Measurements from ENCODE around the gene LDHD. TPM values are rescaled to one million over a fixed set of nuclear protein-coding genes. Genes with fewer than 3 reads are reported as not detected.
A peak's percentile ranks its signal among the peaks of the same experiment; 100 is the strongest.

The LDHD gene
- total RNA-seq, 1 donor from 2014 or later: 1.2 TPM

DNA sequence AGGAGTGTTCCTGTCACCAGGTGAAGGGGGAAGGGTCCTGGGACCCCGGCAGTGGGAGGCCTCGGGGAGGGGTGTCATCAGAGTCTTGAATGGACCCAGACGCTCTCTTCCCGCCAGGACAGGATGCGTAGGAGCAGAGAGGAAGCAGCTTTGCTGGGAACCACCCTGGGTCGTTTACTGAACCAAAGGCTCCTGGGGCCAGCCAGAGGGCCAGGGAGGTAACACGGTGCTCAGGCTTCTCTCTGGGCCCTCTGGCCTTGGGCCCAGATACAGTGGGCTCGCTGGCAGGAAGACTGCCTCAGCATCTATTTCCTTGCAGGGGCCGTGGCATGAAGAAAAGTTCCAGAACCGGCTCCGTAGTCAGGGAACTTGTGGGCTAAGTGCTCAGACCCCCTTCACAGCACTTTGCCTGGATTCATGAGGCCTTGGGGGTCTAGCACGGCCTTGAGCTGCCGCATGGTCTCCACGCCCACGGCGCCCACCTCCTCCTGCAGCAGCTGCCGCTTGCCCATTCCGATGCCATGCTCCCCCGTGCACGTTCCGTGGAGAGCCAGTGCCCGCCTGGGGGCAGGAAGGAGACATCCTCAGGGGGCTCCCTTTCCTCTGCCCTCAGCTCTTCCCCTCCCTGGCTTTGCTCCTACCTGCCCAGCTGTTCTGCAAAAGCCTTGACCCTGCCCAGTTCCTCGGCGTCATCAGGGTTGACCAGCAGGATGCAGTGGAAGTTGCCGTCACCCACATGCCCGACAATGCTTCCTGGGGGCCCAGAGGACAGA, 4.4 kb downstream of the LDHD start:
- peaks cover 5% of the 10 kb centered on the region for H3K36me3 Mint-ChIP-seq (ENCODE audit: unreplicated experiment)
- no peaks in the 10 kb centered on the region for H3K9me3 Mint-ChIP-seq (ENCODE audit: unreplicated experiment)
- H3K4me1 Mint-ChIP-seq (ENCODE audit: unreplicated experiment): peaks cover 46% of the 10 kb centered on the region
- no peak overlapping the region for H3K4me3 Mint-ChIP-seq (ENCODE audit: unreplicated experiment)
- no peak overlapping the region for H3K27ac Mint-ChIP-seq (ENCODE audit: unreplicated experiment)
- H3K27me3 Mint-ChIP-seq (ENCODE audit: unreplicated experiment): no peaks in the 10 kb centered on the region
- TF ChIP-seq, protein P1, sequence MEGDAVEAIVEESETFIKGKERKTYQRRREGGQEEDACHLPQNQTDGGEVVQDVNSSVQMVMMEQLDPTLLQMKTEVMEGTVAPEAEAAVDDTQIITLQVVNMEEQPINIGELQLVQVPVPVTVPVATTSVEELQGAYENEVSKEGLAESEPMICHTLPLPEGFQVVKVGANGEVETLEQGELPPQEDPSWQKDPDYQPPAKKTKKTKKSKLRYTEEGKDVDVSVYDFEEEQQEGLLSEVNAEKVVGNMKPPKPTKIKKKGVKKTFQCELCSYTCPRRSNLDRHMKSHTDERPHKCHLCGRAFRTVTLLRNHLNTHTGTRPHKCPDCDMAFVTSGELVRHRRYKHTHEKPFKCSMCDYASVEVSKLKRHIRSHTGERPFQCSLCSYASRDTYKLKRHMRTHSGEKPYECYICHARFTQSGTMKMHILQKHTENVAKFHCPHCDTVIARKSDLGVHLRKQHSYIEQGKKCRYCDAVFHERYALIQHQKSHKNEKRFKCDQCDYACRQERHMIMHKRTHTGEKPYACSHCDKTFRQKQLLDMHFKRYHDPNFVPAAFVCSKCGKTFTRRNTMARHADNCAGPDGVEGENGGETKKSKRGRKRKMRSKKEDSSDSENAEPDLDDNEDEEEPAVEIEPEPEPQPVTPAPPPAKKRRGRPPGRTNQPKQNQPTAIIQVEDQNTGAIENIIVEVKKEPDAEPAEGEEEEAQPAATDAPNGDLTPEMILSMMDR (IDR thresholded peaks at IDR 0.05): no peak
- DNase-seq (ENCODE audit: extremely low spot score, unreplicated experiment): no peak

DNA sequence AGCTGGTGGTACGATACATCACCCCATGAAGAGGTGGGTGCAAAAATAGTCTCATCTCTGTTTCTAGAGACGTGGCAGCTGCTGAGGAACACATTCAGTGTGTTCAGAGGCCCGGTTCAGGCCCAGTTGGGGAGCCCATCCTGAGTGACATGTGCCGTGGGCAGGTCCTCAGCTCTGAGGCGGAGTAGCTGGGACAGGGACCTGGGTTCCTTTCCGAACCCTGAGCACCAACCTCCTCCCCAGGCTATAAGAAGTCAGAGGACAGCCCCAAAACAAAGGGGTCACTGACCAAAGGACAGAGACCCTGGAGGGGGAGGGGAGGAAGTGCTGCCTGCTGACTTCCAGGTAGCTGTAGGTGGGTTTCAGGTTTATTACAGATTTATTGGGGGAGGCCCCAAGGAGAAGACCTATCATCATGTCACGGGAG, 5.1 kb downstream of the LDHD start:
- H3K9me3 Mint-ChIP-seq (ENCODE audit: unreplicated experiment): no peaks in the 10 kb centered on the region
- no peak overlapping the region for H3K4me3 Mint-ChIP-seq (ENCODE audit: unreplicated experiment)
- H3K27me3 Mint-ChIP-seq (ENCODE audit: unreplicated experiment): no peaks in the 10 kb centered on the region
- no peak for DNase-seq (ENCODE audit: extremely low spot score, unreplicated experiment)
- TF ChIP-seq, protein P1 (IDR thresholded peaks at IDR 0.05): no peak
- H3K27ac Mint-ChIP-seq (ENCODE audit: unreplicated experiment): peak overlapping the region; percentile 82
- H3K36me3 Mint-ChIP-seq (ENCODE audit: unreplicated experiment): peaks cover 6% of the 10 kb centered on the region
- peaks cover 47% of the 10 kb centered on the region for H3K4me1 Mint-ChIP-seq (ENCODE audit: unreplicated experiment)

DNA sequence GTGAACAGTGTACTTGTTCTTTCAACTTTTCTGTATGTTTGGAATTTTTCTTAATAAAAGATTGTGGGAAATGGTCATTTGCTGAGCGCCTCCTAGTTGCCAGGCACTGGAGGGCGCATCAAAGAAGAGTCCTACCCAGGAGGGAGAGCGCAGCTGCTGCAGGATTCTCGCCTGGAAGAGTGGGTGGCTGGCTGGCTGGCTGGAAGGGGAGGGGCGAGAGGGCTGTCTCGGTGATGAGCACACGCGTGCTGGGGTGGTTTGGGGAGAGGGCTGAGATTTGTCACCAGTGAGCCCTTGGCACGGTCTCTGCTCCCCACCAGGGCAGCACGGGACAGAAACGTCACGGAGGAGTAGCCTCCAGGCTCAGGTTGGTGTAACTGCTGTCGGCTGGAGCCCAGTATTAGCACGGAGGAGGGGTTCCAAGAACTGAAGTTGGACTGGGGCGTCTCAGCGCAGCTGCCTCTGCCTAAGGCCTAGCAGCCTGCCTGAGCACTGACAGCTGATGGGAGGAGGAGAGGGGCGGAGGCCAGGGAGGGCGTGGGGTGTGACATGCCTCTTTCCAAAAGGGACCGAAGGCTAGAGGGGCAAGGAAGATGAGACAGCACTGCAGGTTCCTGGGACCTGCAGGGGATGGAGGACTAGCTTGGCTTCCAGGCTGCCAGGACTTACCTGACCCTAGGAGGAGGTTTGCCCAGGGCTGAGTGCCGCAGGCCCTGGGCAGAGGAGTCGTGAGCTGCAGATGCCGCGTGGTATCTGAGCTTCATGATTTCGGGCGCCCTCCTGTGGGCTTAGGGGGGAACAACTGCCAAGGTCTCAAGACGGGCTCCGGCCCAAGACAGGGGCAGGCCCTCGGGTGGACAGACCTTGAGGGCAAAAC, 5.7 kb downstream of the LDHD start:
- Mint-ChIP-seq H3K27me3 (ENCODE audit: unreplicated experiment) (no peaks in the 10 kb centered on the region), H3K36me3 (ENCODE audit: unreplicated experiment) (peaks cover 12% of the 10 kb centered on the region), H3K27ac (ENCODE audit: unreplicated experiment) (peak overlapping the region; percentile 82), H3K4me3 (ENCODE audit: unreplicated experiment) (peak overlapping the region; percentile 54), H3K4me1 (ENCODE audit: unreplicated experiment) (peaks cover 50% of the 10 kb centered on the region), H3K9me3 (ENCODE audit: unreplicated experiment) (no peaks in the 10 kb centered on the region)
- TF ChIP-seq, protein P1 (IDR thresholded peaks at IDR 0.05): peak; percentile 92
- DNase-seq (ENCODE audit: extremely low spot score, unreplicated experiment): peak; percentile 94

DNA sequence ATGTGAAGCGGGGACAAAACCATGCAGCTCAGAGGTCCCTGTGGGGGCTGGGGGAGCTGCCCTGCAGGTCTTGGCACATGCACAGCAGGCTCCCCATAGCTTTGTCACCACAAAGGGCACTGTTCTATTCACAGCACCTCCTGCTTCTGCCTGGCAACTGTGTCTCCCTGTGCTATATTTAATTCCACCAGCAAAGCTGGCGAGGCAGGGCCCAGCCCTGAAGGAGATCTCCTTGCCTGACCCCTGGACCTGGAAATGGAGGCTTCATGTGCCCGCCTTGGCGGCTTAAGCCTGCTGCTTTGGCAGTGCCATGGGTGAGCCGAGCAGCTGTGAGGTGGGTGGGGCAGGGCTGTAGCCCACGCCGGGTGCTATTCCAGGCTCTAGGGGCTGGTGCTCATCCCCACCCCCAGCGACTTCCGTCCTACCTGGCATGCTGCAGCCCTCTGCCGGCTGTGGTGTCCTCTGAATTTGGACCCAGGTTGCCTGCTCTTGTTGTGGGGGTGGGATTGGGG, 6.8 kb downstream of the LDHD start:
- Mint-ChIP-seq H3K36me3 (ENCODE audit: unreplicated experiment) (peaks cover 15% of the 10 kb centered on the region), H3K27ac (ENCODE audit: unreplicated experiment) (peak overlapping the region; percentile 91), H3K4me1 (ENCODE audit: unreplicated experiment) (peaks cover 59% of the 10 kb centered on the region), H3K4me3 (ENCODE audit: unreplicated experiment) (no peak overlapping the region), H3K9me3 (ENCODE audit: unreplicated experiment) (no peaks in the 10 kb centered on the region), H3K27me3 (ENCODE audit: unreplicated experiment) (no peaks in the 10 kb centered on the region)
- no peak for DNase-seq (ENCODE audit: extremely low spot score, unreplicated experiment)
- TF ChIP-seq, protein P1 (IDR thresholded peaks at IDR 0.05): no peak

Measured in osteocyte (in vitro differentiated cells).